GM19438 (cell line): ENCODE data around the gene CD160.
A peak's percentile ranks its signal among the peaks of the same experiment; 100 is the strongest.
"Not testable (repeated sequence)": the region's sequence is repeated elsewhere in the genome, so short reads cannot be mapped to it uniquely, and the experiment has no call there.

Experiments
- ATAC-seq: cut with Tn5 transposase; IDR thresholded peaks from one replicate; pipeline ENCODE4 v1.9.1; 2021; ENCODE audit warnings: low read depth; ENCODE audit not compliant: unreplicated experiment

CD160 gene

DNA sequence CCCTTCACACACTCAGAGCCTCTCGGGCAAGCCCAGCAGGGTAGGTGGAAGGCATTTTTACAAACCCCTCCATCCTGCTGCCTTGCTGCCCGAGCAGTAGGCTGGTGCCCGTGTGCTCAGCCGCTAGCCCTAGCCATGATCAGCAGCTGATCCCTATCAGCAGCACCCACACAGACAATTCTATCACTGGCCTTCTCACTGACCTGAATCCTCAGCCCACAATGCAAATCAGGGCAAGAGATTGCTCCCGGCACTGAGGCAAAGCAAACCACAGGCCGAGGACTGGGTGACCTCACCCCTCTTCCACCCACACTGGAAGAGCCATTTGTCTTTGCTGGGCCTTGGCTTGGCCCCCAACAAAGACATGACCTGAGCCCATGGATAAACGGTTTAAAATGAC lies 11.2 kb upstream of the CD160 start:
- ATAC-seq = no peak

GRCh38 chr1:145710291-145711027 lies 8.8 kb upstream of the CD160 start:
- no peak for ATAC-seq

DNA sequence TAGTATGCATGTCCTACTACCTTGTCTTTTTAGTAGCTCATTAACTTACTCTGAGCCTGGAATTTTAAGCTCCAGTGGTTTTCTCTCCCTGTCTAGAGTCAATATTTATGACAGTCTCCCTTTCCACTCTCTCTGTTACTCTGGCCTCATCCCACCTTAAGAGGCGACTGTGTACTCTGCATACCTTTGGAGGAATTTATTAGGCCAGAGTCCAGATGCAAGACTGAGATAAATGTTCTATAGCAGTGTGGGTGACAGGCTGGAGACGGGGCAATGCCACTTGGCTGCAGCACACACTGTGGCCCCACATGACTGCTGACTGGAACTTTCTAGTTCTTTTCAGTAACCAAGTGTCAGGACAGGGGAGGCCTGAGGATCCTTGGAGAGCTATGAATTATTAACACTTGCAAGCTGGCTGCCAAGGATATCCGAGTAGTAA lies 8.1 kb upstream of the CD160 start:
- ATAC-seq = no peak

- no peak for ATAC-seq
Measured at GRCh38 chr1:145714524-145715111, 4.7 kb upstream of the CD160 start.

DNA sequence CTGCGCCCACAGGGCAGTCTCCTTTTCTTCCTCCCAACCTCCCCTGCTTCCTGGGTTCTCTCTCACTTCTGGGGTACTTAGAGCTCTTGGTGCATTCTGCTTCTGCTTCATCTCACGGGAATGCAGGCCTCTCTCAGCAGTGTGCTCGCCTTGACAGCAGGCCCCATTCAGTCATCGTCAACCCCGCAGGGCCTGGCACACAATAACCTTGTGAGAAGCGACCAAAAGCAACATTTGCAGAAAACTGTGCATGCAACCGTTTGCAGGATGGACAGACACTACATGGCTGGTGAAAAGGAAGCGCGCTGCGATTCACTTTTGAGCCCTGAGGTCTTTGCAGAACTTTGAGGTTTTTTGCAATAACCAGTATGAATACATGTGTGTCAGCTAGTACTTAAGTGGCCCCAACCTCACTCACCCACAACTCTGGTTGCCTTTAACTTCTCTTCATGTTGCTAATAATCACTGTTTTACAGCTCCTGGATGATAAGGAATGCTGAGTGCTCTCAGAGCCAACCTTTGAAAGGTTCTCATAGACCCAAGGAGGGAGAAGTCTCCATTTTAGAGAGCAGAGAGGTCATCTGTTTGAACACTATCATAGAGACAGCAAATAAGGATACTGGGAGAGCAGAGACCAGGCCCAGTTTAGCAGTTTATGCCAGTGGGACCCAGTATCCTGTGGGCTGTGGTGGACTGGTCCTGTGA lies 2.5 kb upstream of the CD160 start:
- ATAC-seq = no peak

DNA sequence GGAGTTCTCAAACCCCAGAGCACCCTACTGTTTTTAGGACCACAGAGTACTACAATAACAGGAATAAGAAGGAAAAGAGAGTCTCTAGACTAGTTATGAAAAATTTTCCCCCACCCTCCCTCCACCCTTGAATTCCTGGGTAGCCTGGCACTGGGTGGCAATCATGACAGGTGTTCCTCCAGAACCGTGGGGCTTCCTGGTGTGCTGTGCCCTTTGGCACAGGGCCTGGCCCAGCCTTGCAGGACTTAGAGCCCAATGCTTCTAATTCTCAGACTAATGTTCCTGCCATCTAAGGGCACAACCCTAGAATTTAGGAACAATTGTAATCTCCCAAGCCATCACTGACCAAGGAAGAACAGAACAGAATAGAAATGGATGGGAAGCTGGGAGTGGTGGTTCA lies 1.5 kb upstream of the CD160 start:
- no peak for ATAC-seq

DNA sequence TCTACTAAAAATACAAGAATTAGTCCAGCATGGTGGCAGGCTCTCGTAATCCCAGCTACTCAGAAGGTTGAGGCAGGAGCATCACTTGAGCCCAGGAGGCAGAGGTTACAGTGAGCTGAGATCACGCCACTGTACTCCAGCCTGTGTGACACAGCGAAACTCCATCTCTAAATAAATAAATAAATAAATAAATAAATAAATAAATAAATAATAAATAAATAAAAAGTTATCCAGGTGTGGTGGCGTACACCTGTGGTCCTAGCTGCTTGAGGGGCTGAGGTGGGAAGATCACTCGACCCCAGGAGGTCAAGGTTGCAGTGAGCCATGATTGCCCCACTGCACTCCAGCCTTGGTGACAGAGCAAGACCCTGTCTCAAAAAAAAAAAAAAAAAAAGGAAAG lies 834 bp upstream of the CD160 start:
- not testable (repeated sequence) for ATAC-seq

DNA sequence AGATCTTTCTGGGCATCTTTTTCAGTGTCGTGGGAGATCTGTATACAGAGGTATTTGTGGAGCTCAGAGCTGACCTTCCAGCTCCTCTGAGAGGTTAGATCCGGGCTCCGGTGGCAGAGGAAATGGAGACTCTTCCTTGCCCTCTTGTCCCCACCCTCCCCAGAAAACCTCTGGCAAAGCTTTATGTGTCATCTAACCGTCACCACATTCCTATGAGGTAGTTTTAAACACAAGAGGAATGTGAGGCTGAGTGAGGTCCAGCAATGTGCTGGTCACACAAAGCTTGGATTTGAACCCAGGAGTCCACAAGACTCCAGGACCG lies 1.2 kb downstream of the CD160 start:
- no peak for ATAC-seq

DNA sequence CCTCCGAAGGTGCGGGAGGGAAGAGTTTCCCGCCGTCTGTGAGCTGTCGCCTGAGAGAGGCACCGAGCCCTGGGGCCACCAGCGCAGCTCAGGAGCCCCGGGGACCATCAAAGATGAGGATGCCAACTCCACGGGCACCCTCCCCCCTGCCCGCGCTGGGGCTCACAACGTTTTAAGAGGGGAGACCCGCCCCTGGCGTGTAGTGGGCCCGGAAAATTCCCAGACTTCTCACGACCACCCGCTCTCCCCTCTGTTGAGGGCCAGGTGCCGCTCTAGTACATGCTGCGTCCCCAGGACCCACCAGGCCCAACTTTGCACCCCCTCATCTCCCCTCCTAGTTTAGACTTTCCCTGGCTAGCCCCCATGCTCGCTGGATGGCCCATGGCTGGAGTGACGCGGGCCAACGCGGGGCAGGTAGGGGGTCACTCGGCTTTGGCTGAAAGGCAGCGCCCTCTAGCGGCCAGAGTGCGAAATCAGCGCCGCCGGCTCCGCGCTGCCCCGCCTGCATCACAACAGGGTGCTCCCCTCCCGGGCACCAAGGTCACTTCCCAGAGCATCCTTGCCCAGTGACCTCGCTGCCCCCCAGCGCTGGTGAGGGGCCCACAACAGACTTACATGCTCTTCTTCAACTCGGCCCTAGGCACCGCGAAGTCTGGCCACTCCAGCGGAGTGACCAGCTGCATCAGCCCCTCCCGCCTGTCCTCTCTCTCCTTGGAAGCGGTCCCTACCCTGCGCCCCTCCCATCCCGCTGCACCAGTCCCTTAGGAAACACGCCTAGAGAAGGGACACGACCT lies 1.8 kb downstream of the CD160 start:
- ATAC-seq = peak; percentile 78

DNA sequence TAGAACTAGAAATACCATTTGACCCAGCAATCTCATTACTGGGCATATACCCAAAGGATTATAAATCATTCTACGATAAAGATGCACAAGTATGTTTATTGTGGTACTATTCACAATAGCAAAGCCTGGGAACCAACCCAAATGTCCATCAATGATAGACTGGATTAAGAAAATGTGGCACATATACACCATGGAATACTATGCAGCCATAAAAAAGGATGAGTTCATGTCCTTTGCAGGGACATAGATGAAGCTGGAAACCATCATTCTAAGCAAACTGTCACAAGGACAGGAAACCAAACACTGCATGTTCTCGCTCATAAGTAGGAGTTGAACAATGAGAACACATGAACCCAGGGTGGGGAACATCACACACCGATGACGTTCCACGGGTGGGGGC lies 6.9 kb downstream of the CD160 start:
- ATAC-seq = not testable (repeated sequence)

GRCh38 chr1:145729196-145729595 lies 9.9 kb downstream of the CD160 start:
- ATAC-seq = no peak

GRCh38 chr1:145729666-145730436 lies 10.6 kb downstream of the CD160 start:
- no peak for ATAC-seq

GRCh38 chr1:145730467-145730866 lies 11.2 kb downstream of the CD160 start:
- ATAC-seq = no peak

GRCh38 chr1:145730900-145731299 lies 11.6 kb downstream of the CD160 start:
- ATAC-seq = no peak

GRCh38 chr1:145736191-145736590 lies 16.9 kb downstream of the CD160 start:
- ATAC-seq = no peak

DNA sequence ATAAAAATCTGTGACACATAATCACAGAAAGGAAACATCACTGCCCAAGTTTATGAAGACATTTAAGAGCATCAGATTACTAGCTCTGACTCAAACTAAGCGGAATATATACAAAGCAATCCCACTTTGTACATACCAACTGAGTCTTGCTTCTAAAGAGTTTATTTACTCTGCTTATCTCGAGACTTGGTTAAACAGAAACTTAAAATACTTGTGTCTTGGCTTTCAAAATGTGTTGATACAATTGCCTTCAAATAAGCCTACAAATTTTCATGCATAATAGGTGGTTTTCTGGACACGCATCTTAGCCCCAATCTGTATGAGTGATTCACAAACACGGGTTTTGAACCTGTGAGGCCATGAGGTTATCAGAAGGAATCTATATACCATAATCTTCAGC lies 21.0 kb downstream of the CD160 start:
- ATAC-seq = no peak

- ATAC-seq = no peak
Measured at GRCh38 chr1:145747398-145748247, 28.3 kb downstream of the CD160 start.

- ATAC-seq = no peak
Measured at GRCh38 chr1:145750426-145750825, 31.1 kb downstream of the CD160 start.

DNA sequence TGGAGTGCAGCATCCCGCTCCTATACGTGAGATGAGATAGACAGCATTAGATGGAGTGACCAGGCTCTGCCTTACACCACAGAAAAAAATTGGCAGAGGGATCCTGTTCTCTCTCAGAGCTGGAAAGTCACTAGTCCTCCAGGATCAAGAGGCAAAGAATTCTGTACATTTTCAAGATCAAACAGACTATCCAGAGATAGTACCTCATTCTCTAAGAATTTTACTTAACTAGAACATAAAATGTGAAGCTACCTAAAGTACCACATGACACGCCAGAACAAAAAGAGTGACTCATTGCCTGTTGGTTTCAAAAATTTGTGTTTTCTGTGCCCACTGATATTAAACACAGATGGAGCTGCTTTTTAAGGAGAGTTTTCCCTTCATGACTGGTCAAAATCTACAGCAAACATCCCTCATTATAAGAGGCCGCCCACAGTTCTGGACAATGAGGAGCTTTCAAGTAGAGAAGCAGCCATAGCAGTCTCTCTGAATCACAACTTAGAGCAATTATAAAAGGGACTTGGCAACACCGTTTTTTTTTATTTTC lies 32.3 kb downstream of the CD160 start:
- no peak for ATAC-seq
